NCI-H1436 (cell line): Measurements from ENCODE around the gene DHX30.
"Not testable (repeated sequence)": the region's sequence is repeated elsewhere in the genome, so short reads cannot be mapped to it uniquely, and the experiment has no call there.

Experiments
- DNase-seq: peaks from one replicate; lab custom pipeline; 2025; lab: John Stamatoyannopoulos, UW

Gene DHX30

DNA sequence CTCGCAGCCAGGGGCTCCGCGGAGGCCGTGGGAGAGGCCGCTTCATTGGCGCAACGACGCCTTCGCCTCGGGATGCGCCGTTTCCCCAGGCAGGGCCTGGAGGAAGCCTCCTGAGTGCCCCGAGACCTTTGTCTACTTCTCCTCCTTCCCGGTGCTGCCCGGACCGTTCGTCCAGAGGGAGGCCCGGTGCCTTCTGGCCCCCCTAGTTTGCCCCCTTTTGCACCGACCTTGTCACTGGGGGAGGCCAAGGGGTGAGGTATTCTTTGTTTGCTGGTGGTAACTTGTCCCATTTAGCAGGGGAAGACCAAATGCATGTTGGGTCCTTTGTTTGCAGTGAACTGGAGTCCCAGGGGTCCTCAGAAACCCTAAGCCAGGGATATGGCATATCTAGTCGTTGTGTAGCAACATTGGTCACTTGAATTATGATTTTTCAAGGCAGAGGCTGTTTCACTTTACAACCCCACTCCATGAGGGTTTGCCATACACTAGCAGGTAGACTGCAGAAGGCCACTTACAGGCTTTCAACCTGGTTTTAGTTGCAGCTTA lies 615 bp downstream of the DHX30 start:
- no peak for DNase-seq

DNA sequence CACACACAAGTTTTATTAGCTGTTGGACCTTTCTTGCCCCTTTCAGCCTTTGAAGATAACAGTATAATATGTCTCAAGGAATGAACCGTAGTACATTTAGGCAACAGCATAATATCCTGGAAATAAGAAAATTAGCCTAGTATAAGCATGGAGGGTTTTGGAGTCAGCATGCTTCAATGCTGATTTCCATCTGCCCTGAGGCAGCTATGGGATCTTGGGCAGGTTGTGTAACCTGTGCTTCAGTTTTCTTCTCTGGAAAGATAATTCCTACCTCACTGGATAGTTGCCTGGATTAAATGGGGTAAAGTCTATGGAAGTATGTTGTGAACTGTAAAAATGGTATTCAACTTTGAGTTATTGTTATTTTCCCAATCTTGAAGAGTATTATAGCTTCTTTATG lies 1.6 kb downstream of the DHX30 start:
- no peak for DNase-seq

GRCh38 chr3:47813551-47814177 lies 10.7 kb downstream of the DHX30 start:
- no peak for DNase-seq

DNA sequence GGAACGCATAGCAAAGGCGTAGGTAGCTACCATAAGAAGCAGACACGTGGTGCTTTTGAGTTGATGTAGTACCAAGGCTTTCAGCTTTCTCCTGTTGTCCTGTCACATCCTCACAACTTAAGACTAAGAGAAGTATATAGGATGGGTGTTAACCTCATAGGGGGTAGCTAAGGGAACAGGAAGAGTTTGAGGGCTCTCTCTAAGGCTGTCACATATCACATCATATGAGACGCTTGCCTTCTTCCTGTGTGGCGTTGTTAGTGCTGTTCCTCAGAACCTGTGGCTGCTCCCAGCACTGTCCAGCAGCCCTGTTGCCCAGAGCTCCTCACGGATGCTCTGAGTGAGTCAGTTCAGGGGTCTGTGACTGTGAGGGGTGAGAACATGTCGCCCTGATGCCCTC lies 14.7 kb downstream of the DHX30 start:
- DNase-seq = no peak

DNA sequence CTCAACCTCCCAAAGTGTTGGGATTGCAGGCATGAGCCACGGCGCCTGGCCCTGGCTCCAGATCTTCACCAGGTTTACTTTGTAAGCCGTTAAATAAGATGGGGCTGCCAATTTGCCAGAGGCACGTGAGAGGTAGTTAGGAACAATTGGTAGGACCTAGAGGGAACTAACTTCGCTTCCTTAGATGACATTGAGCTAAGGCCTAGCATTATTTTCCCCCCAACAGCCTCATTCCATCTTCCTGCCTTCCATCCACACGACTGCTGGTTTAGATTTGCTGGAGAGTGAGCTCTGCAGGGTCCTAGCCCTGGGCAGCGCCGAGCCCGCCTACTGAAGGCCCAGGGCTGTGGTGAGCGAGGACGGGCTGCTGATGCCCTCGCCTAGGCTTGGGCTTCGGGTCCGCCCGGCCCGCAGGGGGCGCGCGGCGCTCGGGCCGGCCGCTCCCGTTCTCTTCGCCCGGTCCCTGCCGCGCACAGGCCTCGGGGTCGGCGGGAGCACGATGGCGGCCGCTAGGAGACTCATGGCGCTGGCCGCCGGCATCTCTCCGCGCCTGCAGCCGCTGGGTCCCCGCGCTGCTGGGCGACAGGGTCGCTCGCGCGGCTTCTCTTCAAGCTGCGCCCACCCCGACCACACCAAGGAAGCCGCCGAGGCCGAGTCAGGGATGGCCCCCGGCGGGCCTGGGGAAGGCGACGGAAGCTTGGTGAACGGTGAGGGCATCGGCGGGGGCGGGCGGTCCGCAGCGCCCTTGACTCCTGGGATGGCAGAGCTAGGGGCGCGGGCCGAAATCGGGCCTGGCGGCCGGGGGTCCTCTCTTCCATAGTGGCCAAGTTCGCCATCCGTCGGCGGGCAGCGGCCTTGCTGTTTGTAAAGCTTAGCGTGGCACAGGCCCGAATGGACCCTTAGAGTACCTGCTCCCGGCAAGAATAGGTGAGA lies 21.9 kb downstream of the DHX30 start:
- DNase-seq = peak; percentile 13

GRCh38 chr3:47825590-47825989 lies 22.7 kb downstream of the DHX30 start:
- DNase-seq = no peak

GRCh38 chr3:47829482-47829881 lies 26.5 kb downstream of the DHX30 start:
- DNase-seq = not testable (repeated sequence)

- DNase-seq = no peak
Measured at GRCh38 chr3:47836986-47837385, 34.0 kb downstream of the DHX30 start.

DNA sequence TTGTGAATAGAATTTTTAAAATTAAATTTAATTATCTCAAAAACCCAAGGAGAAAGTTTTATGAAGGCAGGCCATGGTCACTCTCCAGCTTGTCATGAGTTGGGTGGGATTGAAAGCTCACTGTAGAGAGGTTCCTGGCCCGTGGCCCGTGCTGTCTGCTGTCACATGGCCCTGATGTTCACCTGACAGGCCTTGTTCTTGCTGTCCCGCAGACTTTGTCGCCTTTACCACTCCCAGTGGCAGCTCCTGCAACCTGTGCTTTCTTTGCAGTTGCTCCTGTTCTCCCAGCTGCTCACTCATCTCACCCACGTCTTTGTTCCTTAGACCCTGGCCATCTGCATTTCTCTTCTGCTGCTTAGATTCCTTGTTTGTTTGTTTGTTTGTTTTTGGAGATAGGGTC lies 35.6 kb downstream of the DHX30 start:
- no peak for DNase-seq

GRCh38 chr3:47841786-47842349 lies 38.9 kb downstream of the DHX30 start:
- DNase-seq = no peak

DNA sequence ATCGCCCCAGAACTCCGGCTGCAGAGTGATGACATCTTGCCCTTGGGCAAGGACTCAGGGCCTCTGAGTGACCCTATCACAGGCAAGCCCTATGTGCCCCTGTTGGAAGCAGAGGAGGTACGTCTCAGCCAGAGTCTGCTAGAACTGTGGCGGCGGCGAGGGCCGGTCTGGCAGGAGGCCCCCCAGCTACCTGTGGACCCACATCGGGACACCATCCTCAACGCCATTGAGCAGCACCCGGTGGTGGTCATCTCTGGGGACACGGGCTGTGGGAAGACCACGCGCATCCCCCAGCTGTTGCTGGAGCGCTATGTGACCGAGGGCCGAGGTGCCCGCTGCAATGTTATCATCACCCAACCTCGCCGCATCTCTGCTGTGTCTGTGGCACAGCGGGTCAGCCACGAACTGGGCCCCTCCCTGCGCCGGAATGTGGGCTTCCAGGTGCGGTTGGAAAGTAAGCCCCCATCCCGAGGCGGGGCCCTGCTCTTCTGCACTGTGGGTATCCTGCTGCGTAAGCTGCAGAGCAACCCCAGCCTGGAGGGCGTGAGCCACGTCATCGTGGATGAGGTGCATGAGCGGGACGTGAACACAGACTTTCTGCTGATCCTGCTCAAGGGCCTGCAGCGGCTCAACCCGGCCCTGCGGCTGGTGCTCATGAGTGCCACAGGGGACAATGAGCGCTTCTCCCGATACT lies 43.4 kb downstream of the DHX30 start:
- DNase-seq = no peak

DNA sequence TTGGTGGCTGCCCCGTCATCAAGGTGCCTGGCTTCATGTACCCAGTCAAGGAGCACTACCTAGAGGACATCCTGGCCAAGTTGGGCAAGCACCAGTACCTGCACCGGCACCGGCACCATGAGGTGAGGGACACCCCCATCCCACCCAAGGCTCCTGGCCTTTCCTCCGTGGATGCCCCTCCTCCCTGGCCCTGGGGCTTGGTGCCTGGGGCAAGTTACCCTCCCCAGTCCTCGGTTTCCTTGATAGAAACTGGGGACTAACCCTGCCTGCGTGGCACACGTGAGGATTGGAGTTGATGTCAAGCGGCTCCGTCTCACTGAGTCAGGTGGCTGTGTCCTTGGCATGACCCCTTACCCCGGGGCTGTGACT lies 43.9 kb downstream of the DHX30 start:
- DNase-seq = no peak

- no peak for DNase-seq
Measured at GRCh38 chr3:47847260-47847659, 44.3 kb downstream of the DHX30 start.

DNA sequence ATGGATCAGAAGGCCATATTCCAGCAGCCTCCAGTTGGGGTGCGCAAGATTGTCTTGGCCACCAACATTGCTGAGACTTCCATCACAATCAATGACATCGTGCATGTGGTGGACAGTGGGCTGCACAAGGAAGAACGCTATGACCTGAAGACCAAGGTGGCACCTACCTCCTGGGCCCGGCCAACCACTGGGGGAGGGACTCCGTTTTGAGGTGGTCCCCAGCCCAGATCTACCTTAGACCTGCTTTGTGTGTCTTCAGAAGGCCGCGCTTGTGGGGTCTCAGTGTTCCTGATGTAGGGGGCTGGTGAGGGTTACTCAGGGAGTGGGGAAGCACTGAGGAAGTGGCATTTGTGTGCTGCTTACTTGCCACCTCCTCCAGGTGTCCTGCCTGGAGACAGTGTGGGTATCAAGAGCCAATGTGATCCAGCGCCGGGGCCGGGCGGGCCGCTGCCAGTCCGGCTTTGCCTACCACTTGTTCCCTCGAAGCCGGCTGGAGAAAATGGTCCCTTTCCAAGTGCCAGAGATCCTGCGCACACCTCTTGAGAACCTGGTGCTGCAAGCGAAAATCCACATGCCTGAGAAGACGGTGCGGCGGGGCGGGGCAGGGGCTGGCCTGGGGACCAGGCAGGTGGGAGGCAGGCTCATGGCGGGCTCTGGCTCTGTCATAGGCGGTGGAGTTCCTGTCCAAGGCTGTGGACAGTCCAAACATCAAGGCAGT lies 45.0 kb downstream of the DHX30 start:
- no peak for DNase-seq

DNA sequence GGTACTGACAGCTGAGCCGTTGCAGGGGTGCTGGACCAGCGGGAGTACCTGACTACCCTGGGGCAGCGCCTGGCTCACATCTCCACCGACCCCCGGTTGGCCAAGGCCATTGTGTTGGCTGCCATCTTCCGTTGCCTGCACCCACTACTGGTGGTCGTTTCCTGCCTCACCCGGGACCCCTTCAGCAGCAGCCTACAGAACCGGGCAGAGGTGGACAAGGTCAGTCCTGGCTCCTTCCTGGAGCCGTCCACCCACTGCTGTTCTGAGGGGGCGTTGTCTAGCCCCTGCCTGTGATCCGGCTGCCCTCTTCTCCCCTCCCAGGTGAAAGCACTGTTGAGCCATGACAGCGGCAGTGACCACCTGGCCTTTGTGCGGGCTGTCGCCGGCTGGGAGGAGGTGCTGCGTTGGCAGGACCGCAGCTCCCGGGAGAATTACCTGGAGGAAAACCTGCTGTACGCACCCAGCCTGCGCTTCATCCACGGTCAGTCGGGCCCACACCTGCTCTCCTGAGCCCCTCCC lies 45.7 kb downstream of the DHX30 start:
- no peak for DNase-seq

- DNase-seq = no peak
Measured at GRCh38 chr3:47849186-47849698, 46.3 kb downstream of the DHX30 start.

DNA sequence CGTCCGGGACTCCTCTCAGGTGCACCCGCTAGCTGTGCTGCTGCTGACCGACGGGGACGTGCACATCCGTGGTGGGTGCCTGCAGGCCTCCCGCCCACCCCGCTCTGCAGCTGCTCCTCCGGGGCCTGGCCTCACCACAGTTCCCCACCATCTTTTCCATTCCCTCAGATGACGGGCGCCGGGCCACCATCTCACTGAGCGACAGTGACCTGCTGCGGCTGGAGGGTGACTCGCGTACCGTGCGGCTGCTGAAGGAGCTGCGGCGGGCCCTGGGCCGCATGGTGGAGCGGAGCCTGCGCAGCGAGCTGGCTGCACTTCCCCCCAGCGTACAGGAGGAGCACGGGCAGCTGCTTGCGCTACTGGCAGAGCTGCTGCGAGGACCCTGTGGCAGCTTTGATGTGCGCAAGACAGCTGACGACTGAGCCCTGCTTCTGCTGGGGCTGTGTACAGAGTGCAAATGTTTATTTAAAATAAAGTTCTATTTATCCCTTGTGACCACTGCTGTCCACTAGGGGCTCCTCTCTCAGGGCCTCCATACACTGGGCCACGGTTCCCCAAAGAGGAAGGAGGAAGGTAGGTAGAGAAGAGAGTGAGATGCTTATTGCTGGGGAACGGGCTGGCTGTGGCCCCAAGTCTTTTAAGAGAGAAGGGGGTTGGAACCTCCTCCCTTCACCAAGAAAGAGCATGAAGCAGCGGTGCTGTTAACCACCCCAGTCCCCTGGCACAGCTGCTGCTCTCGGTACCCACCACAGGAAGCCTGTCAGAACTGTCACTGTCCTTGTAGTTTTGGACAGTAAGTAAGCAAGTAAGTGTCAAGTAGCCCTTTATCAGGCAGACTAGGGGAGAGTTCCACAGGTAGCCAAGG lies 47.0 kb downstream of the DHX30 start:
- DNase-seq = no peak

DNA sequence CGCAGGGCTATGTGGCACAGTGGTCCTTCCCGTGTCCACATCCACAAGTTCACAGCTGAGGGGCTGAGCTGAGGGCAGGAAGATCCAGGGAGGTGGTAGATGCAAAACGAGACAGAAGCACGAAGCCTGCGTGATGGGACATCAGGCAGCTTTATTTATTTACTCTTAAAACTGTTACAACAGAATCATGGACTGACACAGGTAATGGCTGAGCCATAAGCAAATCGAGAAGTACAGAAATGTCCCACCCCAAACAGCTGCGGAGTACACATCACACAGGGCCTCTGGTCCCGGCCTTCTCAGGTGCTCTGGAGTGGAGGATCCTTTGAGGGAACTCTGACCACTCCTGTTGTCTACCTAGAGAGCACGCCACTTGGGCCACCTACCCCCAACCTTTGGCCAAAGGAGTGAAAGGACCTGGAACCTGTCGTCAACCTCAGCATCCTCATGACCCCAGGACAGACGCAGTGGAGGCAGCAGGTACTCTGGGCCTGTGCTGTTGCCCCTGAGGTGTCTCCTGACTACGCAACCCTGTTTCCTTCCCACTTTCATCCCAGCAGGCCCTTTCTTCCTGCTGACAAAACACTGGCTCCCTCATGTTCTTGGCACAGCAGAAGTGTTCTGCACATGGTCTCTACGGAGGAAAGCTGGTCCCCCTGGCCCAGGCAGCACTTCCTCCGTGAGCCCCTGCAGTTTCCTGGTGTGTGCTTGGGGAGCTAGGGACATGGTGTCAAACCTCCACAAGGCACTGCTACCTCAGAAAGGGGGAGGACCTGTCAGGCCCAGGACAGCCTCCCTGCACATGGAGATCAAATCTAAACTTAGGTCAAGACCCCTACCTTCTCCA lies 47.8 kb downstream of the DHX30 start:
- no peak for DNase-seq

DNA sequence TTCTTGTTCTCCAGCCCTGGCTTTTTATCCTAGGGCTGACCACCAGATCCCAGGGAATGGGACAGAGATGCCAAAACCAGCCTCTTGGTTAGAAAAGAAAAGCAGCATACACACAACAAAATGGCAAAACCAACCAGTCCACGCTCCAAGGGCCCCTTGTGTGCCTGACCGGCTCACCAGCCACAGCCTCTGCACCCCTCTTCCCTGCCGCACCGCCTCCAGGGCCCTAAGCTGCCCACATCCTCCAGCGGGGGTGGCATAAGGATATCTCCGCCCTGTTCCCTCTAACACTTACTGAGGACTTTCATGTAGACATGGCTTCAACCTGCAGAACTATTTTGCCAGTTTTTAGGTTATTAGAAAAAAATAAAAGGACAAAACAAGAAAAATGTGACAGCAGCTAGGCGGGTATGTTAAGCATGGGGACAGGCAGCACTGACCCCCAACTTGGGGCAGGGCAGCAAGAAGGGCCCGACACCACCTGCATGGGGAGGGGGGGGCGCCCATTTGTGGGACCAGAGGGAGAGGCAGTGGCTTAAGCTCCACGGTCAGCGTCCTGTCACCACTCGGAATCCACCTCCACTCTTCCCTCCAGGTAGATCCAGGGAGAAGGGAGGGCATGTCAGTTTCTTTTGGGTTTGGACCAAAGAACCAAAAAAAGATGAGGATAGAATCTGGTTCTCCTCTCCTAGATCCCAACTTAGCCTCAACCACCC lies 49.1 kb downstream of the DHX30 start:
- no peak for DNase-seq
